Fibroblast of lung (primary cell): ENCODE results near the gene NR6A1. TPM values are rescaled to one million over a fixed set of nuclear protein-coding genes. Genes with fewer than 3 reads are reported as not detected.
A peak's percentile ranks its signal among the peaks of the same experiment; 100 is the strongest.

Source experiments
- DNase-seq, 2 donors: peaks; one replicate each; pipeline versions ENCODE4 v3.0.0 to v3.0.0-alpha.2; 2010; ENCODE audit warnings: low read depth in 2 of 2
- H2AFZ ChIP-seq: 2 replicates; pipeline ENCODE4 v1.5.1; 2012; ENCODE audit warnings: low read length, control low read depth, inconsistent platforms
- H3K27ac ChIP-seq: 2 replicates; pipeline ENCODE4 v1.5.1; 2011; ENCODE audit warnings: low read length, control low read depth; ENCODE audit not compliant: insufficient read depth
- H3K27me3 ChIP-seq: 2 replicates; pipeline ENCODE4 v1.5.1; 2011; ENCODE audit warnings: mild to moderate bottlenecking, low read length; ENCODE audit not compliant: control insufficient read depth, insufficient read depth
- H3K36me3 ChIP-seq: 2 replicates; pipeline ENCODE4 v1.5.1; 2011; ENCODE audit warnings: low read length; ENCODE audit not compliant: control insufficient read depth, insufficient read depth
- H3K4me1 ChIP-seq: 2 replicates; pipeline ENCODE4 v1.5.1; 2011; ENCODE audit warnings: low read length; ENCODE audit not compliant: control insufficient read depth, insufficient read depth; ENCODE audit errors: extremely low read depth
- H3K4me2 ChIP-seq: 2 replicates; pipeline ENCODE4 v1.5.1; 2011; ENCODE audit warnings: low read length, control low read depth; ENCODE audit not compliant: insufficient read depth; ENCODE audit errors: extremely low read depth
- H3K4me3 ChIP-seq, 4 experiments: fragments of 200-600 bp in 1 of 4; sonication (generic) in 1 of 4; replicated peaks in 1 of 4; 2 replicates each; pipeline ENCODE4 v1.5.1; 2011 to 2016; ENCODE audit warnings: low read length in 4 of 4, low read depth in 3 of 4, mild to moderate bottlenecking in 3 of 4, control low read depth in 2 of 4, inconsistent platforms in 1 of 4, mixed read lengths in 1 of 4; ENCODE audit not compliant: insufficient read depth in 1 of 4; ENCODE audit errors: control extremely low read depth in 1 of 4
- H3K79me2 ChIP-seq: 2 replicates; pipeline ENCODE4 v1.5.1; 2012; ENCODE audit warnings: mild to moderate bottlenecking, low read length, inconsistent platforms; ENCODE audit not compliant: control insufficient read depth, insufficient read depth
- H3K9ac ChIP-seq: 2 replicates; pipeline ENCODE4 v1.5.1; 2011; ENCODE audit warnings: mild to moderate bottlenecking, low read length, control low read depth; ENCODE audit not compliant: insufficient read depth
- H3K9me3 ChIP-seq: 2 replicates; pipeline ENCODE4 v1.5.1; 2012; ENCODE audit warnings: low read depth, low read length; ENCODE audit not compliant: control insufficient read depth, insufficient read depth
- H4K20me1 ChIP-seq: 2 replicates; pipeline ENCODE4 v1.5.1; 2011; ENCODE audit warnings: low read length; ENCODE audit not compliant: control insufficient read depth, insufficient read depth; ENCODE audit errors: extremely low read depth
- EZH2 ChIP-seq: IDR thresholded peaks from 2 replicates; pipeline ENCODE4 v1.5.1; 2012; ENCODE audit warnings: low read length, control low read depth, mild to moderate bottlenecking; ENCODE audit errors: missing control alignments
- polyA plus RNA-seq, 2 donors: library from polyadenylated mRNA; depleted of rRNA in 1 of 2; stranded (reverse) in 1 of 2; unstranded in 1 of 2; fragments of >200 nt; gene quantifications; 2 replicates each; pipeline ENCODE4 v1.2.1, GENCODE V29; 2011 to 2012; ENCODE audit warnings: missing spikeins in 1 of 2
- total RNA-seq: library from RNA; depleted of rRNA; stranded (reverse); fragments of >200 nt; gene quantifications from 2 replicates; pipeline ENCODE4 v1.2.1, GENCODE V29; 2014
- TF ChIP-seq, protein P1 (sequence below), 2 donors: IDR thresholded peaks in 1 of 2; conservative IDR thresholded peaks in 1 of 2; 1 replicate in 1 of 2; 2 replicates in 1 of 2; pipeline ENCODE4 v1.5.1; 2011 to 2012; ENCODE audit warnings: low read length in 2 of 2, control low read depth in 1 of 2, inconsistent platforms in 1 of 2, low read depth in 1 of 2, mild to moderate bottlenecking in 1 of 2

The NR6A1 gene
- total and polyA plus RNA-seq, 2 donors (not counting 1 experiment from before 2014, with no cell fraction given) = 0.07 to 0.50 TPM

DNA sequence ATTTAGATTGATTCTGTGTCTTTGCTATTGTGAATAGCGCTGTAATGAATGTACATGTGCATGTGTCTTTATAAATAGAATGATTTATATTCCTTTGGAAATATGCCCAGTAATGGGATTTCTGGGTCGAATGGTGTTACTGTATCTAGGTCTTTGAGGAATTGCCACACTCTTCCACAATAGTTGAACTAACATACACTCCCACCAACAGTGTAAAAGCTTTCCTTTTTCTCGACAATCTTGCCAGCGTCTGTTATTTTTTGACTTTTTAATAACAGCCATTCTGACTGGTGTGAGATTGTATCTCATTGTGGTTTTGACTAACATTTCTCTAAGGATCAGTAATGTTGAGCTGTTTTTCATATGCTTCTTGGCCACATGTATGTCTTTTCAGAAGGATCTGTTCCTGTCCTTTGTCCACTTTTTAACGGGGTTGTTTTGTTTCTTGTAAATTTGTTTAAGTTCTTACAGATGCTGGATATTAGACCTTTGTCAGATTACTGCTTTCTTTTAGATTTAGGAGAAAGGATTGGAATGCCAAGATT lies 139.0 kb downstream of the NR6A1 start:
- Histone ChIP-seq H3K27ac (no peak overlapping the region), H2AFZ (no peak overlapping the region), H3K36me3 (no peaks in the 10 kb centered on the region), H3K4me2 (no peak overlapping the region), H3K27me3 (no peaks in the 10 kb centered on the region), H3K79me2 (no peaks in the 10 kb centered on the region), H3K4me1 (no peaks in the 10 kb centered on the region), H4K20me1 (no peaks in the 10 kb centered on the region), H3K9ac (no peak overlapping the region), H3K9me3 (no peaks in the 10 kb centered on the region), H3K4me3 (no peak overlapping the region)
- TF ChIP-seq, protein P1, sequence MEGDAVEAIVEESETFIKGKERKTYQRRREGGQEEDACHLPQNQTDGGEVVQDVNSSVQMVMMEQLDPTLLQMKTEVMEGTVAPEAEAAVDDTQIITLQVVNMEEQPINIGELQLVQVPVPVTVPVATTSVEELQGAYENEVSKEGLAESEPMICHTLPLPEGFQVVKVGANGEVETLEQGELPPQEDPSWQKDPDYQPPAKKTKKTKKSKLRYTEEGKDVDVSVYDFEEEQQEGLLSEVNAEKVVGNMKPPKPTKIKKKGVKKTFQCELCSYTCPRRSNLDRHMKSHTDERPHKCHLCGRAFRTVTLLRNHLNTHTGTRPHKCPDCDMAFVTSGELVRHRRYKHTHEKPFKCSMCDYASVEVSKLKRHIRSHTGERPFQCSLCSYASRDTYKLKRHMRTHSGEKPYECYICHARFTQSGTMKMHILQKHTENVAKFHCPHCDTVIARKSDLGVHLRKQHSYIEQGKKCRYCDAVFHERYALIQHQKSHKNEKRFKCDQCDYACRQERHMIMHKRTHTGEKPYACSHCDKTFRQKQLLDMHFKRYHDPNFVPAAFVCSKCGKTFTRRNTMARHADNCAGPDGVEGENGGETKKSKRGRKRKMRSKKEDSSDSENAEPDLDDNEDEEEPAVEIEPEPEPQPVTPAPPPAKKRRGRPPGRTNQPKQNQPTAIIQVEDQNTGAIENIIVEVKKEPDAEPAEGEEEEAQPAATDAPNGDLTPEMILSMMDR (conservative IDR thresholded peaks at IDR 0.05 in 1 of 2, IDR thresholded peaks at IDR 0.05 in 1 of 2; ENCODE audit: low read depth in 1 of 2, low read length in 2 of 2) = no peak
- no peak for TF ChIP-seq EZH2
- DNase-seq = peak; percentile 65 to 76

DNA sequence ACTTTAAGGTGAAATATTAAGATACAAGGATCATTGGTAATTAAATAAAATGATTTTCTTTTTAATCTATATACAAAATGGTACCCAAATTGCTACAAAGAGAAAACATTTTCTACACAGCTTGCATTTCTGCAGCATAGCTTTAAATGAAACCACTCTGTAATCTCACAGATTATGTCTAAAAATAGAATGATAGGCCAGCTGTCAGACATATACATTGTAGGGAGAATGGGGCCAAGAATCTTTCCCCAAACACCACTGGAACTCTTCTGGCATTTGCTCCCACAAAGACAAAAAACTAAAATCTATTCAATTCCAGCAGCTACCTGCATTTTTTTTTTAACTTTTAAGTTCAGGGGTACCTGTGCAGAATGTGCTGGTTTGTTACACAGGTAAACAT lies 139.8 kb downstream of the NR6A1 start:
- Histone ChIP-seq H3K4me2 (no peak overlapping the region), H3K4me1 (no peaks in the 10 kb centered on the region), H3K4me3 (no peak overlapping the region), H2AFZ (no peak overlapping the region), H4K20me1 (no peaks in the 10 kb centered on the region), H3K36me3 (no peaks in the 10 kb centered on the region), H3K27ac (no peak overlapping the region), H3K27me3 (no peaks in the 10 kb centered on the region), H3K9me3 (no peaks in the 10 kb centered on the region), H3K9ac (no peak overlapping the region), H3K79me2 (no peaks in the 10 kb centered on the region)
- no peak for DNase-seq
- TF ChIP-seq EZH2 = no peak
- TF ChIP-seq, protein P1 (conservative IDR thresholded peaks at IDR 0.05 in 1 of 2, IDR thresholded peaks at IDR 0.05 in 1 of 2; ENCODE audit: low read depth in 1 of 2, low read length in 2 of 2) = no peak

DNA sequence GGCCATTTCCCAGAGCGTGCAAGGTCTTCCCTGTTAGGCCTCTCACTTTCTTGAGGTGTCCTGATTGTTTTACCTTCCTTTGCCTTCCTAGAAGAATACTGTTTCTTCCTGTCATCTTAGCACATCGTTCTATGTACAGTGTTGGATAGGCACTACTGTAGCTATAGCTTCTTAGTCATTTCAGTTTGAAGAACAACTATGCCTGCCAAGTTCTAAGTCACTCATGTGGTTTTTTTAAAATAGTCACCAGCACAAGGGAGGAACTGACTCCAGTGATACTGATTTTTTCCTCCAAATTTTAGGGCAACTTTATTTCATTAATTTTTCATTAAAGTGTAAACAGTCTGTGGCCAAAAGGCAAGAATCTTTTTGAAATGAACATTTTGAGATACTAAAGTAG lies 141.5 kb downstream of the NR6A1 start:
- no peaks in the 10 kb centered on the region for H4K20me1 ChIP-seq
- peak; percentile 56 to 83 for DNase-seq
- no peak overlapping the region for H2AFZ ChIP-seq
- H3K27ac ChIP-seq = no peak overlapping the region
- no peak for TF ChIP-seq EZH2
- TF ChIP-seq, protein P1 (conservative IDR thresholded peaks at IDR 0.05 in 1 of 2, IDR thresholded peaks at IDR 0.05 in 1 of 2; ENCODE audit: low read depth in 1 of 2, low read length in 2 of 2) = no peak
- no peak overlapping the region for H3K4me3 ChIP-seq
- no peaks in the 10 kb centered on the region for H3K9me3 ChIP-seq
- H3K4me2 ChIP-seq = no peak overlapping the region
- no peaks in the 10 kb centered on the region for H3K4me1 ChIP-seq
- H3K36me3 ChIP-seq = no peaks in the 10 kb centered on the region
- H3K79me2 ChIP-seq = no peaks in the 10 kb centered on the region
- H3K9ac ChIP-seq = no peak overlapping the region
- no peaks in the 10 kb centered on the region for H3K27me3 ChIP-seq
